ENCODE results near the gene CASP4. TPM values are rescaled to one million over a fixed set of nuclear protein-coding genes. Genes with fewer than 3 reads are reported as not detected.

Gene CASP4
- total and polyA plus RNA-seq, 12 donors: 6.6 to 42.7 (median 12.7) TPM

DNA sequence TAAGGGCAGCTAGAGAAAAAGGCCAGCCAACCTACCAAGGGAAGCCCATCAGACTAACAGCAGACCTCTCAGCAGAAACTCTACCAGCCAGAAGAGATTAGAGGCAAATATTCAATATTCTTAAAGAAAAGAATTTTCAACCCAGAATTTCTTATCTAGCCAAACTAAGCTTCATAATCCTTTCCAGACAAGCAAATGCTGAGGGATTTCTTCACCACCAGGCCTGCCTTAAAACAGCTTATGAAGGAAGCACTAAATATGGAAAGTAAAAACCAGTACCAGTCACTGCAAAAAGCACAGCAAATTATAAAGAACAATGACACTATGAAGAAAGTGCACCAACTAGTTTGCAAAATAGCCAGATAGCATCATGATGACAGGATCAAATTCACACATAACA, 39.6 kb downstream of the CASP4 start:
- ATAC-seq (no peak), DNase-seq (no peak)
- TF ChIP-seq, protein P1, sequence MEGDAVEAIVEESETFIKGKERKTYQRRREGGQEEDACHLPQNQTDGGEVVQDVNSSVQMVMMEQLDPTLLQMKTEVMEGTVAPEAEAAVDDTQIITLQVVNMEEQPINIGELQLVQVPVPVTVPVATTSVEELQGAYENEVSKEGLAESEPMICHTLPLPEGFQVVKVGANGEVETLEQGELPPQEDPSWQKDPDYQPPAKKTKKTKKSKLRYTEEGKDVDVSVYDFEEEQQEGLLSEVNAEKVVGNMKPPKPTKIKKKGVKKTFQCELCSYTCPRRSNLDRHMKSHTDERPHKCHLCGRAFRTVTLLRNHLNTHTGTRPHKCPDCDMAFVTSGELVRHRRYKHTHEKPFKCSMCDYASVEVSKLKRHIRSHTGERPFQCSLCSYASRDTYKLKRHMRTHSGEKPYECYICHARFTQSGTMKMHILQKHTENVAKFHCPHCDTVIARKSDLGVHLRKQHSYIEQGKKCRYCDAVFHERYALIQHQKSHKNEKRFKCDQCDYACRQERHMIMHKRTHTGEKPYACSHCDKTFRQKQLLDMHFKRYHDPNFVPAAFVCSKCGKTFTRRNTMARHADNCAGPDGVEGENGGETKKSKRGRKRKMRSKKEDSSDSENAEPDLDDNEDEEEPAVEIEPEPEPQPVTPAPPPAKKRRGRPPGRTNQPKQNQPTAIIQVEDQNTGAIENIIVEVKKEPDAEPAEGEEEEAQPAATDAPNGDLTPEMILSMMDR (IDR thresholded peaks at IDR 0.05): no peak
- Histone ChIP-seq H3K27ac (no peak overlapping the region), H3K27me3 (no peaks in the 10 kb centered on the region), H3K9me3 (peaks cover 0 to 22% (median 0%) of the 10 kb centered on the region in 11 donors), H3K4me3 (no peak overlapping the region), H3K36me3 (no peaks in the 10 kb centered on the region), H3K4me1 (no peaks in the 10 kb centered on the region)
- intact Hi-C loops (cut with DNase I): no loop called here

DNA sequence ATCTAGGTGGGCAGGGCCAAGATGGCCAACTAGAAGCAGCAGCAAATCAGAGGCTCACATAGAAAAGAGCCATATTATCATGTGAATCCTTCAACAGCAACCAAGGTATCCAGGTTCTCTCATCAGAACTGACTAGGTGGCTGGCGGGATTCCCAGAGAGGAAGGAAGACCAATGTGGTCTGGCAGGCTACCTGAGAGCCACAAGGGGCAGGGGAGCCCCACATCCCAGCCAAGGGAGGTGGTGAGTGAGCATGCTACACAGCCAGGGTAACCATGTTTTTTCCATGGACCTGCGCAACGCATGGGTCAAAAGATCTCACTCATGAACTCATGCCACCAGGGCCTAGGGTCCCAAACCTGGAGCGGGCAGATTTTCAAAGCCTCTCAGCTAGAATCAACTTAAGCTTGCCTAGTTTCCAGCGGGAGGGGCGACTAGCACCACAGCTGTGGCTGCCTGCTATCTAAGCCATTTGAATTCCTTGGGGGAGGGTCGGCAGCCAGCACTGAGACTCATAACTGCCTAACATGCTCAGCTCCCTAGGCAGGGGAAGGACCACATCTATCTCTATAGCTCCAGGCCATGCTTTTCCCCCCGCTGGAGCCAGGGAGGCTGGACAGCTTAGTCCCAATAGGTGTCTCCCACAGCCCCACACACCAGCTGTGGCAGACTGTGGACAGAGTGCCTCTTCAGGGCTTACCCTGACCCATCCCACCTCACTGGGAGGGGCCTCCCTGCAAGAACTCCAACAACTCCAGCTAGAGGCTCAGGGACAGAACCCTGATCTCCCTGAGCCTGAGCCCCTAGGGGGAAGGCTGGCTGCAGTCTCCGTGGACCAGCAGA, 41.4 kb downstream of the CASP4 start:
- no peak overlapping the region for H3K27ac ChIP-seq
- no peaks in the 10 kb centered on the region for H3K4me1 ChIP-seq
- TF ChIP-seq, protein P1 (IDR thresholded peaks at IDR 0.05): no peak
- H3K36me3 ChIP-seq: no peaks in the 10 kb centered on the region
- no peak for DNase-seq
- H3K9me3 ChIP-seq: peaks cover 0 to 22% (median 0%) of the 10 kb centered on the region in 11 donors
- ATAC-seq: no peak
- WGBS, 2 donors: 77 to 78% methylated on average over 9 of the region's 9 CpGs
- H3K27me3 ChIP-seq: no peaks in the 10 kb centered on the region
- no peak overlapping the region for H3K4me3 ChIP-seq
- intact Hi-C loops (cut with DNase I): no loop called here

DNA sequence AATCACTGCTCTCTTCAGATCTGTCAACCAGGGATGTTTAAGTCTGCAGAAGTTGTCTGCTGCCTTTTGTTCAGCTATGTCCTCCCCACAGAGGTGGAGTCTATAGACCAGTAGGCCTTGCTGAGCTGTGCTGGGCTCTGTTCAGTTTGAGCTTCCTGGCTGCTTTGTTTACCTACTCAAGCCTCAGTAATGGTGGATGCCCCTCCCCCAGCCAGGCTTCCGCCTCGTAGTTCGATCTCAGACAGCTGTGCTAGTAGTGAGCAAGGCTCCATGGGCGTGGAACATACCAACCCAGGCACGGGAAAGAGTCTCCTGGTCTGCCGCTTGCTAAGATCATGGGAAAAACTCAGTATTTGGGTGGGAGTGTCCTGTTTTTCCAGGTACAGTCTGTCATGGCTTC, 42.5 kb downstream of the CASP4 start:
- Histone ChIP-seq H3K27ac (no peak overlapping the region), H3K36me3 (no peaks in the 10 kb centered on the region), H3K9me3 (peaks cover 0 to 17% (median 0%) of the 10 kb centered on the region in 11 donors), H3K4me1 (no peaks in the 10 kb centered on the region), H3K4me3 (no peak overlapping the region), H3K27me3 (no peaks in the 10 kb centered on the region)
- 93 to 99% methylated on average over 6 of the region's 6 CpGs for WGBS, 2 donors
- intact Hi-C loops (cut with DNase I): no loop called here
- DNase-seq: no peak
- ATAC-seq: no peak
- TF ChIP-seq, protein P1 (IDR thresholded peaks at IDR 0.05): no peak

DNA sequence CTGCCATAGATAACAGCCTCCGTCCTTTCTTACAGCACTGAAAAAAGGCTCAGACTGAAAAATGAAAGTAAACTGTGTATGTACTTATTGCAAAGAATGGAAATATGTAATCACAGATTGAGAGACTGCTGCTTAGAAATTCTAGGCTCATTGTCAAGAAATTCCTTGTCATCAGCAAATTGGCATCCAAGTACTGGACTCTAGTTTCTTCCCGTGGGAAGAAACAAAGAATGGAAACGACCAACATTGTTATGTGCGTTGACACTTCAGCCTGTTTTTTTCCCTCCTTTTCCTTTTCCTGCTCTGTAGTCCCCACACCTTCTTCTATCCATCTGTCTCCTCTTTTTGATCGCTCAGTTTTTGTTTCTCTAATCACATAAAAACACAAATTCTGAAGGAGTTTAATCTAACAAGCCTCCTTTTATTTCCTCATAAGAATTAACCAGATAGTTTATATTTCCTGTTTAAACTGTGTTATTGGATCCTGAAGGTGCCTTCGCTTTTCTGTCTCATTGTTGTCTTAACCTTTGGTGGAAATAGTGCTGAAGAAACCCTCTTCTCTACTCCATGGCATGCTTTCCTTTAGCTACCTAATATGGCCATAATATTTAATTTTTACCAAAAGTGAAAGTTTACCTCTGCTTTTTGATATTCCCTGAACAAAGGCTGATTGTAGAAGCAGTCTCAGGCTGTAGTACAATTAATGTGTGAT, 50.1 kb downstream of the CASP4 start:
- DNase-seq (no peak), ATAC-seq (peak in 7 of 8 donors; percentile 35 to 85 (median 72))
- intact Hi-C loops (cut with DNase I): no loop called here
- TF ChIP-seq, protein P1 (IDR thresholded peaks at IDR 0.05): no peak
- H3K27me3 ChIP-seq: no peaks in the 10 kb centered on the region
- H3K36me3 ChIP-seq: no peaks in the 10 kb centered on the region
- peaks cover 0 to 5% (median 0%) of the 10 kb centered on the region in 11 donors for H3K9me3 ChIP-seq
- WGBS, 2 donors: 26 to 32% methylated on average over 6 of the region's 6 CpGs
- H3K4me3 ChIP-seq: peak overlapping the region; percentile 2 to 57 (median 51)
- H3K27ac ChIP-seq: peak overlapping the region; percentile 13 to 85 (median 70)
- peaks cover 0 to 30% (median 6%) of the 10 kb centered on the region in 9 donors for H3K4me1 ChIP-seq

Measured in heart right ventricle (tissue), 16 donors.